ENCODE data around the gene IFT122. TPM values are rescaled to one million over a fixed set of nuclear protein-coding genes. Genes with fewer than 3 reads are reported as not detected.

IFT122 gene
- total and polyA plus RNA-seq, 2 experiments from 2014 or later: 10.2 to 38.8 TPM

- no peak for TF ChIP-seq ZNF462 (CRISPR knock-in tag; IDR thresholded peaks at IDR 0.05)
- no peak for TF ChIP-seq ZNF114 (CRISPR knock-in tag; IDR thresholded peaks at IDR 0.05)
- TF ChIP-seq STAT1 (IDR thresholded peaks at IDR 0.05; ENCODE audit: unreplicated experiment): no peak
Observed at GRCh38 chr3:129469026-129469425, 29.0 kb downstream of the IFT122 start (continued).

- H3K4me3 ChIP-seq: no peak overlapping the region
- H3K9me2 ChIP-seq (ENCODE audit: insufficient read depth): no peaks in the 10 kb centered on the region
- no peaks in the 10 kb centered on the region; the same call in 1 of the 2 replicates for H4K20me1 ChIP-seq (replicated peaks; ENCODE audit: insufficient read depth)
- Mint-ChIP-seq H3K4me3 (no peak overlapping the region), H3K9me3 (no peaks in the 10 kb centered on the region), H3K27me3 (ENCODE audit: insufficient read depth, low read depth, poor library complexity) (peaks cover 1% of the 10 kb centered on the region), H3K27ac (no peak overlapping the region), H3K4me1 (no peaks in the 10 kb centered on the region), H3K36me3 (ENCODE audit: low read depth) (peaks cover 8% of the 10 kb centered on the region; the same call in 2 of the 3 replicates)
- no peak for ATAC-seq
- DNase-seq (ENCODE audit: low spot score): no peak
- H2AFZ ChIP-seq: no peak overlapping the region
- no peak overlapping the region for H3K27ac ChIP-seq (ENCODE audit: low read depth)
- peaks cover 3% of the 10 kb centered on the region; the same call in 1 of the 2 replicates for H3K36me3 ChIP-seq (ENCODE audit: insufficient read depth)
- H3K4me1 ChIP-seq (ENCODE audit: insufficient read depth): no peaks in the 10 kb centered on the region
- H3F3A ChIP-seq (replicated peaks; ENCODE audit: low read depth): no peaks in the 10 kb centered on the region
- no peak overlapping the region for H3K4me2 ChIP-seq
- H3K79me2 ChIP-seq (replicated peaks; ENCODE audit: insufficient read depth): no peaks in the 10 kb centered on the region
- H3K27me3 ChIP-seq (ENCODE audit: insufficient read depth): no peaks in the 10 kb centered on the region
- no peak for TF ChIP-seq EZH2 (IDR thresholded peaks at IDR 0.05; ENCODE audit: low read depth, unreplicated experiment)
- TF ChIP-seq STAT1 (IDR thresholded peaks at IDR 0.05; ENCODE audit: unreplicated experiment): no peak
- no peak for TF ChIP-seq REST (IDR thresholded peaks at IDR 0.05; ENCODE audit: unreplicated experiment)
Observed at GRCh38 chr3:129470861-129471260, 30.8 kb downstream of the IFT122 start.
